Mucosa of descending colon (tissue), 3 donors: ENCODE results near the gene SPATA22. TPM values are rescaled to one million over a fixed set of nuclear protein-coding genes. Genes with fewer than 3 reads are reported as not detected.
A peak's percentile ranks its signal among the peaks of the same experiment; 100 is the strongest.

Source experiments
- ATAC-seq: fragments of 200-7000 bp; cut with Tn5 transposase; one replicate; pipeline ENCODE4 v1.9.1; 2020; ENCODE audit warnings: mild to moderate bottlenecking, moderate library complexity
- DNase-seq, 3 donors: peaks; one replicate each; pipeline ENCODE4 v3.0.0-alpha.2; 2020
- H3K36me3 ChIP-seq: fragments of 200-600 bp; one replicate; pipeline ENCODE4 v1.8.0; 2021; ENCODE audit warnings: low read depth, mild to moderate bottlenecking
- H3K4me1 ChIP-seq: fragments of 200-600 bp; one replicate; pipeline ENCODE4 v1.8.0; 2021; ENCODE audit warnings: low read depth, mild to moderate bottlenecking
- H3K4me3 ChIP-seq: fragments of 200-600 bp; one replicate; pipeline ENCODE4 v1.8.0; 2021; ENCODE audit warnings: mild to moderate bottlenecking
- H3K9me3 ChIP-seq: fragments of 200-600 bp; one replicate; pipeline ENCODE4 v1.8.0; 2021; ENCODE audit warnings: mild to moderate bottlenecking
- intact Hi-C, 2 donors: fragments of 100-400 bp; cut with DNase I in 1 of 2; cut with micrococcal nuclease in 1 of 2; formaldehyde crosslinking; loops; one replicate each; pipeline versions ENCODE4 v1.11.0 to v1.11.1; 2022; cut with DNase I, micrococcal nuclease
- total RNA-seq, 3 donors: library from RNA; stranded (reverse); fragmentation: NEBNext Ultra II Directional in 2 of 3; extraction: Animal tissue kit (Norgen Biotek cat#: 25700) in 2 of 3; gene quantifications; one replicate each; pipeline versions ENCODE4 v1.2.1 to v1.2.4, GENCODE V29; 2021 to 2023
- TF ChIP-seq, protein P1 (sequence below): fragments of 200-600 bp; IDR thresholded peaks from one replicate; pipeline ENCODE4 v1.8.0; 2022; ENCODE audit warnings: antibody characterized with exemption, mild to moderate bottlenecking
- donor health status: DM: no; HTN: no; CAD: no; lungs with moderate emphysema.
- donor health status: DM: no; HTN: no; CAD: no.
- donor health status: DM: no; HTN: yes; CAD: no.

Gene SPATA22
- total RNA-seq, 3 donors from 2014 or later = 1.1 TPM; not detected in 2

DNA sequence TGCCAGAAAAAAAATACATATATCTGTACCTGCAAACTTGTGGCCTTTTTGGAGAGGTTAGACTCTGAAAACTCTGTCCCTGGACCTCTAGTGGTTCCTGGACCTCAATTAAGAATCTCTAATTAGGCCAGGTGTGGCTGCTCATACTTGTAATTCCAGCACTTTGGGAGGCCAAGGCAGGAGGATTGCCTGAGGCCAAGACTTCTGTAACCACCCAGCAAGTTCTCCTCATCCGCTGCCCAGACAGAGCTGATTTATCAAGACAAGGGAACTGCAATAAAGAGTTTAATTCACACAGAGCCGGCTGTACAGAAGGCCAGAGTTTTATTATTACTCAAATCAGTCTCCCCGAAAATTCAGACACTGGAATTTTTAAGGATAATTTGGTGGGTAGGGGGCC, 8.4 kb upstream of the SPATA22 start:
- Histone ChIP-seq H3K4me3 (no peak overlapping the region), H3K9me3 (no peaks in the 10 kb centered on the region), H3K36me3 (no peaks in the 10 kb centered on the region), H3K4me1 (peaks cover 21% of the 10 kb centered on the region)
- intact Hi-C loops = no loop called here
- no peak for DNase-seq
- TF ChIP-seq, protein P1, sequence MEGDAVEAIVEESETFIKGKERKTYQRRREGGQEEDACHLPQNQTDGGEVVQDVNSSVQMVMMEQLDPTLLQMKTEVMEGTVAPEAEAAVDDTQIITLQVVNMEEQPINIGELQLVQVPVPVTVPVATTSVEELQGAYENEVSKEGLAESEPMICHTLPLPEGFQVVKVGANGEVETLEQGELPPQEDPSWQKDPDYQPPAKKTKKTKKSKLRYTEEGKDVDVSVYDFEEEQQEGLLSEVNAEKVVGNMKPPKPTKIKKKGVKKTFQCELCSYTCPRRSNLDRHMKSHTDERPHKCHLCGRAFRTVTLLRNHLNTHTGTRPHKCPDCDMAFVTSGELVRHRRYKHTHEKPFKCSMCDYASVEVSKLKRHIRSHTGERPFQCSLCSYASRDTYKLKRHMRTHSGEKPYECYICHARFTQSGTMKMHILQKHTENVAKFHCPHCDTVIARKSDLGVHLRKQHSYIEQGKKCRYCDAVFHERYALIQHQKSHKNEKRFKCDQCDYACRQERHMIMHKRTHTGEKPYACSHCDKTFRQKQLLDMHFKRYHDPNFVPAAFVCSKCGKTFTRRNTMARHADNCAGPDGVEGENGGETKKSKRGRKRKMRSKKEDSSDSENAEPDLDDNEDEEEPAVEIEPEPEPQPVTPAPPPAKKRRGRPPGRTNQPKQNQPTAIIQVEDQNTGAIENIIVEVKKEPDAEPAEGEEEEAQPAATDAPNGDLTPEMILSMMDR = no peak
- ATAC-seq = no peak

- peaks cover 35% of the 10 kb centered on the region for H3K4me1 ChIP-seq
- no peaks in the 10 kb centered on the region for H3K36me3 ChIP-seq
- DNase-seq (no peak), ATAC-seq (peak; percentile 62)
- TF ChIP-seq, protein P1 = no peak
- H3K4me3 ChIP-seq = no peak within 1 kb of the TSS
- intact Hi-C loops = no loop called here
- no peaks in the 10 kb centered on the region for H3K9me3 ChIP-seq
Measured at GRCh38 chr17:3475812-3476610, 4.4 kb upstream of the SPATA22 start, which contains the start of gene ASPA. Gene ASPA (plus strand): TSS chr17:3475997. CDS start chr17:3476160, 163 bp downstream.

- DNase-seq (peak in 1 of 3 donors; percentile 12), ATAC-seq (no peak)
- intact Hi-C loops = no loop called here
- Histone ChIP-seq H3K9me3 (no peaks in the 10 kb centered on the region), H3K4me3 (no peak overlapping the region), H3K4me1 (peaks cover 35% of the 10 kb centered on the region), H3K36me3 (no peaks in the 10 kb centered on the region)
- TF ChIP-seq, protein P1 = no peak
Measured at GRCh38 chr17:3475251-3475685, 3.6 kb upstream of the SPATA22 start.

DNA sequence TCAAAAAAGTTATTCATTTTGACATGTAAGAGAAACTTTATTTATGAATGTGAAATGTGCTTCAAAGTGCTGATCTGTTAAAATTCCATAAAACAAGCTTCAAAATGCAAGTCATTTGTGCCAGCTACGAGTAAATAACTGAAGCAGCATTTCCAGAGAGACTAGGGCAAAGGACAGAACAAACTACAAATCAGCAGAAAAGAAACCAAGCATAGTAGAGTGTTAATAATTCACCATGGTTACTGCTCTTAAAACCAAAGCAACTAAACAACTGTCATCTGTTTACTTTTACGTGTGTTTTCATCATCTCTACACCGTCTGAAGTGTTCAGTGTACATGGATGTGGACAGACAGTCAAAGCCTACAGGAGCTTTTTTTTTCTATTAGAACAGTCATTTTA, 2.6 kb upstream of the SPATA22 start:
- no peaks in the 10 kb centered on the region for H3K36me3 ChIP-seq
- peak; percentile 86 for ATAC-seq
- H3K4me3 ChIP-seq = no peak overlapping the region
- peaks cover 35% of the 10 kb centered on the region for H3K4me1 ChIP-seq
- TF ChIP-seq, protein P1 = no peak
- intact Hi-C loops = no loop called here
- DNase-seq = peak in 1 of 3 donors; percentile 12
- no peaks in the 10 kb centered on the region for H3K9me3 ChIP-seq

DNA sequence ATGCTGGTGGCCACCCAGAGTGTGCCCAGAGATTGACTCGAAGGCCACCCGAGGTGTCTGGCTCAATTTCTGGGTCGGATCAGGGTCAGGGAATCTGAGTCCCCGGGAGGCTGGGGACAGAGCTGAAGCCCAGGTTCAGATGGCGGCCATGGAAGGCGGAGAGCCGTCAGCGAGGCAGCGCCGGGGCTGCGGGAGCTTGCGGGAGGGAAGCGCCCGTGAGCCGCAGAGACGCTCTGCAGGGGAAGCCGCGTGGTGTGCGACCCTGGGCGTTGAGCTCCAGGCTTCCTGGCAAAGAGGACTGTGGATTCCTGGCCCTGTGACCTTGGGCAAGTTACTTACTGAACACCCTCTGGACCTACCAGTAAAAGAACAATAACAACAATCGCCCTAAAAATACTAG, 518 bp upstream of the SPATA22 start:
- H3K9me3 ChIP-seq = no peaks in the 10 kb centered on the region
- ATAC-seq = no peak
- TF ChIP-seq, protein P1 = no peak
- DNase-seq = no peak
- intact Hi-C loops = no loop called here
- H3K4me3 ChIP-seq = no peak overlapping the region
- H3K36me3 ChIP-seq = no peaks in the 10 kb centered on the region
- peaks cover 31% of the 10 kb centered on the region for H3K4me1 ChIP-seq
